Uterus (tissue), 2 donors: ENCODE data around the gene DCC.

Source experiments
- CTCF ChIP-seq, 4 experiments: fragments of 200-600 bp in 2 of 4; fragments of 450-650 bp in 2 of 4; sonication (generic) in 2 of 4; IDR thresholded peaks; one replicate each; pipeline ENCODE4 v1.5.1; 2016 to 2019; ENCODE audit warnings: antibody characterized with exemption in 4 of 4, mild to moderate bottlenecking in 2 of 4, moderate library complexity in 1 of 4
- POLR2A ChIP-seq, 2 donors: fragments of 450-650 bp; IDR thresholded peaks; one replicate each; pipeline ENCODE4 v1.6.1; 2016; ENCODE audit warnings: antibody characterized with exemption in 2 of 2, mild to moderate bottlenecking in 1 of 2, moderate library complexity in 1 of 2

DNA sequence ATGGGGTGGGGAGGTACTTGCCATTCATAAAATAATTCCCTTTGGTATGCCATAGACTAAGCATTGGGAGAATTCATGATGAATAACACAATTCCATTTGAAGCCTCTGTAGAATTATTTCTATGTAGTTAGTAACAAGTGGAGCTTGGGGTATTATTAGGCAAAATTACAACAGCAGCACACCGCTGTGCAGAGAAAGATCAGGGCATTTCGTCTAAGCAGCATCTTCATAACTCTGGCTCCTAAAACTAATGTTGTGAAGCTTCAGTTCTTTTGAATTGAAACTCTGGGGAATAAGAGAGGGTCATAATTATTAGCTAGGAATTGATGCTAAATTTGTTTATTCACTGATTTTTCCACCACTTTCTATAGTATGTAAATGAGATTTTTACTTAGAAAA is 630.7 kb downstream of the DCC start:
- TF ChIP-seq CTCF (IDR thresholded peaks at IDR 0.05) (no peak), POLR2A (IDR thresholded peaks at IDR 0.05) (no peak)
